T1000 (cell line): ENCODE data around the gene GIMAP7.
"Not testable (repeated sequence)": the region's sequence is repeated elsewhere in the genome, so short reads cannot be mapped to it uniquely, and the experiment has no call there.

ENCODE experiments used
- DNase-seq: peaks from one replicate; lab custom pipeline; 2025; ENCODE audit warnings: mixed read lengths; lab: John Stamatoyannopoulos, UW

Gene GIMAP7

DNA sequence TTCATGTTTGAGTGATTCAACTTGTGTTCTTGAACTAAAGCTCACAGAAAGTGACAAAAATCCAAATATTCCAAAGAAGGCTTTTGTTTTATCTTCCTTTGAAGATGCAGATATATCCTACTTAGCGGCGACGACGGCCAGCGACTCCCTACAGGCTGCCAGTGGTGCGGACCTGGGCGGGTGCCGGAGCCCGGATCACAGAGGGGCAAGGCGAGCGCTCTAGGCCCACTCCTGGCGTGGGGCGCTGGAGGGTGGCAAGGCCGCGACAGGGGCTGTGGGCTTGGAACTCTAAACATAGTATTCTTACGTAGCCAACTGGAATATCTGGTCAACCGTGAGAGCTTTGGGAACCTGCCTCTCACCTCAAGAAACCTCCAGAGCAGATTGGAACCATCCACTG lies 914 bp upstream of the GIMAP7 start:
- DNase-seq = no peak

DNA sequence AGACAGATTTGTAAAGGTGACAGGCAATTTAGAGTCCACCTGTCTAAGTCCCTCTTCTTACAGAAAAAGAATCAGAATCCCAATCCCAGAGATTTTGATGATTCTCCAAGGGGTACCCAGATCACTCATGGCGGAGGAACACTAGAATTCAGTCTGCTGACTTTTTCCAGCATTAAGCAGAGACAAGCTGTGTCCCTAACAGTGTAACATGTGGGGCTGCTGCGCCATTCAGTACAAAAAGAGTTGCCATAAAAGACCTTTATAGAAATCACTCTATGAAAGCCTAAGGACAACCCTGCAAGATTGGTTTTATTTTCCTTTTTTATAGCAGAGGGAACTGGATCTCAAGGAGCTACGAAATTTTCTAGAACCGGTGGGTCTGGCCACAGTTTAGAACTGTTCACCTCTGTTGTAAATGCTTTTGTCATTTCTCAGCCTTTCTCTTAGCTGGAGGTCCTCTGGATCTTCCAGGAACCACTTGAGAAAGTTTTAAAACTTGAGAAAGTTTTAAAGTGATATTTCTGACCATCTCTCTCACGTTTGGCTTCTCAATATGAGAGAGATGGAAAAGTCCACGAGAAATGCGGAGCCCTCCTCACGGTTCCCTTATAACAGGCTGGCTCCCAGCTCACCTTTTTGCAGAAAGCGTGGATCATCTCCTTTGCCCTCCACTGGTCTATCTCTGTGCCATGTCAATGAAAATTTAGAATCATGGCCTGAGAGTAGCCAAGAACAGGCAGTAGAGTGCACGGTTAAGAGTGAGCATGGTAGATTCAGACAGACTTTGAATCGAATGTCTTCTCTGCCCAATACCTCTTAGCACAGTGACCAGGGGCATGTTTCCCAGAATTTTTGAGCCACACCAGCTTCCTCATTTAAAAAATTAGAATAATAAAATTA lies 826 bp downstream of the GIMAP7 start:
- DNase-seq = no peak

DNA sequence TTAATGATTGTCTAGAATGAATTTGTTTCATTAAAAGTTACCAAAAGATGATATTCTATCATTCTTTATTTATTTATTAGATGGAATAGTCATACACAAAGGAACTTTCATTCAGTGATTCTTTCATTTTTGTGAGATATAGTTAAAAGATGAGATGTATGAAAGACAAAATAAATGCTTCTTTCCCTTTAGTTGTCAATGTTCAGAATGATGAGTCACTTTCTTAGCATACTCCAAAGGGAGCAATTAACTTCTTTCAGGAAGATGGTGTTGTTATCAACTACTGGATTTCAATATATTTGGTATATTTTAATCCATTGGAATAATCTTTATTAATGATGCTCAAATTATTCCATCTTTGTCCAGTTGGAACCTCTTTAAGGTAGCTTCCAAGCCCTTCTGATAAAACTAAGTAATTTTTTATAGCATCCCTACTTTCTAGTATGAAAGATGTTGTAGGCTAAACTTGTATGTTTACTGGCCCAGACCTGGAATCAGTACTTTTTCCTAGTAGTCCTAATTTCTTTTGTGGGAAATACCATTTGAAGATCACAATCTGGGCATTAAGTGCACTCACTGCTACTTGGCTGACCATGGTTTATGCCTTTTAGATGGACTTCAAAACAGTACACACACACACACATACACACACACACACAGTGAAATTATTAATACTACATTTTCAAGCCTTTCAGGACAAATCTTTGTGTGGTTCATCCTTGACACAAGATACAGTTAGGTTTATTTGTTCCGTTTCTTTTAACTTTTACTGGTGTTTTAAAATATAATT lies 2.5 kb downstream of the GIMAP7 start:
- DNase-seq = no peak

GRCh38 chr7:150519310-150519709 lies 4.6 kb downstream of the GIMAP7 start:
- no peak for DNase-seq

DNA sequence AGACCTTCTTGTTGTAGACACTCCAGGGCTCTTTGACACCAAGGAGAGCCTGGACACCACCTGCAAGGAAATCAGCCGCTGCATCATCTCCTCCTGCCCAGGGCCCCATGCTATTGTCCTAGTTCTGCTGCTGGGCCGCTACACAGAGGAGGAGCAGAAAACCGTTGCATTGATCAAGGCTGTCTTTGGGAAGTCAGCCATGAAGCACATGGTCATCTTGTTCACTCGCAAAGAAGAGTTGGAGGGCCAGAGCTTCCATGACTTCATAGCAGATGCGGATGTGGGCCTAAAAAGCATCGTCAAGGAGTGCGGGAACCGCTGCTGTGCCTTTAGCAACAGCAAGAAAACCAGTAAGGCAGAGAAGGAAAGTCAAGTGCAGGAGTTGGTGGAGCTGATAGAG lies 5.5 kb downstream of the GIMAP7 start:
- DNase-seq = no peak

DNA sequence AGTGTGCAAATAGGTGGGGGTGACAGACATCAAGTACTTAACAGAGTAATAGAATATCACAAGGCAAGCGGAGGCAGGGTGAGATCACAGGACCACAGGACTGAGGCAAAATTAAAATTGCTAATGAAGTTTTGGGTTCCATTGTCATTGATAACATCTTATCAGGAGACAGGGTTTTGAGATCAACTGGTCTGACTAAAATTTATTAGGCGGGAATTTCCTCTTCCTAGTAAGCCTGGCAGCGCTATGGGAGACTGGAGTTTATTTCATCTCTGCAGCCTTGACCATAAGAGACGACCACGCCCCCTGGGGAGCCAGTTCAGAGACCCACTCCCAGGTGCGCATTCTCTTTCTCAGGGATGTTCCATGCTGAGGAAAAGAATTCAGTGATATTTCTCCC lies 8.3 kb downstream of the GIMAP7 start:
- DNase-seq = not testable (repeated sequence)

- DNase-seq = no peak
These were observed 9.3 kb downstream of the GIMAP7 start for GRCh38 chr7:150524018-150524417.

GRCh38 chr7:150531704-150532103 lies 17.0 kb downstream of the GIMAP7 start:
- no peak for DNase-seq

DNA sequence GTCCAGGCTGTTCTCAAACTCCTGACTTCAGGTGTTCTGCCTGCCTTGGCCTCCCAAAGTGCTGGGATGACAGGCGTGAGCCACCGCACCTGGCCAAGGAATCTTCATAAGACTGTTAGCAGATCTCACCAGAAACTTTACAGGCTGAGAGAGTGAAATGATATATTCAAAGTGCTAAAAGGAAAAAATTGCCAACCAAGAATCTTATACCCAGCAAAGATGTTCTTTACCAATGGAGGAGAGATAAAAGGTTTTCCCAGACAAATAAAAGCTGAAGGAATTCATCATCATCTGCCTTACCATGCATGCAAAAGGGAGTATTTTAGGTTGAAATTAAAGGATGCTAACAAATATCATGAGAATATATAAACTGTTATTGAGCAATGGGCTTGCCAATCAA lies 23.6 kb downstream of the GIMAP7 start:
- no peak for DNase-seq

DNA sequence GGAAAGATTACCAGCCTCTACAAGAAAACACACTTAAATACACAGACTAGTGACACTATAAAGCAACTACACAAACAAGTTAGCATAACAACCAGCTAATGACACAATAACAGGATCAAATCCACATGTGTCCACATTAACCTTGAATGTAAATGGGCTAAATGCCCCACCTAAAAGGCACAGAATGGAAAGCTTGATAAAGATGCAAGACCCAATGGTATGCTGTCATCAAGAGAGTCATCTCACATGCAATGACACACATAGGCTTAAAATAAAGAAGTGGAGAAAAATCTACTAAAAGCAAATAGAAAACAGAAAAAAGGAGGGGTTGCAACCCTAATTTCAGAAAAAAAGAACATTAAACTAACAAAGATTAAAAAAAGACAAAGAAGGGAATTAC lies 38.5 kb downstream of the GIMAP7 start:
- DNase-seq = no peak

GRCh38 chr7:150556521-150557138 lies 42.0 kb downstream of the GIMAP7 start:
- no peak for DNase-seq

- no peak for DNase-seq
These were observed 45.8 kb downstream of the GIMAP7 start for GRCh38 chr7:150560486-150560885.

- DNase-seq = no peak
These were observed 48.2 kb downstream of the GIMAP7 start for GRCh38 chr7:150562919-150563318.

DNA sequence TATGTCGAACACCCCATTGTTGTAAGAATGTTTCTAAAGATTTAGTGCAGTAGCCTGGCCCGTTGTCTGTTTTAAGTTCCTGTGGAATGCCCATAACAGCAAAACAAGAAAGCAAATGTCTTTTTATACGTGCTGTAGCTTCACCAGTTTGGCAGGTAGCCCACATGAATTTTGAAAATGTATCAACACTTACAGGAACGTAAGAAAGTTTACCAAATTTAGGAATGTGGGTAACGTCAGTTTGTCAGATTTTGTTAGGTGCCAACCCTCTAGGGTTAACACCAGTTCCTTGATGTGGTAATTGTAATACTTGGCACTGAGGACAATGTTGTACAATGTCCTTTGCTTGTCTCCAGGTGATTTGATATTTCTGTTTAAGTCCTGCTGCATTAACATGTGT lies 49.3 kb downstream of the GIMAP7 start:
- no peak for DNase-seq

DNA sequence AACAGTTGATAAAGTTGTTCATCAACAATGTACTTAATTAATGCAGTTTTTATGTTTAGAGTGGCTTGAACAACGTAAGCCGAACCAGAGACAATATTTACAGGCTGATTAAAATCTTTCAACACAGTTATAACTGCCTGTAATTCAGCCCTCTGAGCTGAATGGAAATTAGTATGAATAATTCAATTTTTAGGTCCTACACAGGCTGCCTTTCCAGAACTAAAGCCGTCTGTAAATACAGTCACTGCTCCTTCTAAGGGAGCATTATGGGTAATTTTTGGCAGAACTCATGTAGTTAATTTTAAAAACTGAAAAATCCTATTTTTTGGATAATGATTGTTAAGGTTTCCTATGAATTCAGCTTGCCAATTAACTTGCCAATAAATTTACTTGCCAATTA lies 49.9 kb downstream of the GIMAP7 start:
- DNase-seq = no peak

DNA sequence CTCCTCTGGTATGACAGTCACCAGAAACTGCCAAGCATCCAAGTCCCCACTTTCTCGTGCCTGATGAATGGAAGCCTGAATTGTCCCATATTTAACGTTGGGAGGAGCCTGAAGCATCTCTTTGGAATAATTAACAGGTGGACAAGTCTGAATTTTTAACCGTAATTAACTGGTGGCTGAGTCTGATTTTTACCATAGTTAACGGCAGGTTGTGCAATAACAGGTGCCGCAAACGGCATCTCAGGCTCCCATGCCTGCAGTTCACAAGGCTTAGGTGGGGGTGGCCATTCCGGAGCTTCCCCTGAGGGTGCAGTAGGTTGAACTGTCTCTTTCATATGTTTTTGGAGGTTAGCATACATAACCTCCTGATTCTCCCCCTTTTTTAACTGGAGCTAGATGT lies 50.6 kb downstream of the GIMAP7 start:
- DNase-seq = no peak

- DNase-seq = no peak
These were observed 51.5 kb downstream of the GIMAP7 start for GRCh38 chr7:150566123-150566522.

DNA sequence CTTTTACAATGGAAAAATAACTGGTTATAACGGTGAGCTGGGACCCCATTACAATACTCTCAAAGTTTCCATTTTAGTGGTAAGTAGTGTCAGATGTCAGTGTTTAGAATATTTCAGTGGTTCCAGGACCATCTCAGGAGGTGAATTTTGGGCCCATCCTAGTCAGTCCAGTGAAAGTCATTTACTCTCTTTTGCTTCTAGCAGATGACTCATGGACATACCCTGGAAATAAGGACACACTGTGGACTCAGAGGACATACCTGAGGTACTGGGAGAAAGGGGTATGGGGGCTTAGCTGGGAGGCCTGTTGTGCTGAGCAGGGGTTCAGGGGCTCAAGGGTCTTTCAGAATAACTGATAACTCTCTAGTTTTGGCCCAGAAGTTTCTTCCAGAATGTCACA lies 51.9 kb downstream of the GIMAP7 start:
- no peak for DNase-seq

DNA sequence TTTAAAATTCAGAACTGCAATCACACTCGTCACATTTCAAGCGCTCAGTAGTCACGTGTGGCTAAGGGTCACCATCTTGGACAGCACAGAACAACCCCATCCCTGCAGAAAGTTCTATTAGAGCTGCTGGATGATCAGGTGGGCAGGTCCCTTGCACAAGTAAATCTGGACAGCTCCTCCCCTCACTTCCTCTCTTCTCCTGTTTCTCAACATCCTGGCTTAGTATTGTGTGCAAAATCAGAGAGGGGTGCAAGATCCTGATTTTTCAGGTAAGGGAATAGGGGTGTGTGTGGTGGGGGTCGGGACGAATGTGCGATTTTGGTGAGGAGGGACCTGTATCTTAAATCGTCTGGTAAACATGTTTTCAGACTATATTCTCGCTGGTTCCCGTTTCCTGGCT lies 52.5 kb downstream of the GIMAP7 start, which contains the start of gene GIMAP4:
Gene GIMAP4, plus strand, starts transcription at position 222 of the 400 bp plus-strand sequence. CDS start 2,512 bp downstream, outside the sequence.
- DNase-seq = no peak

GRCh38 chr7:150567871-150568301 lies 53.2 kb downstream of the GIMAP7 start:
- no peak for DNase-seq

DNA sequence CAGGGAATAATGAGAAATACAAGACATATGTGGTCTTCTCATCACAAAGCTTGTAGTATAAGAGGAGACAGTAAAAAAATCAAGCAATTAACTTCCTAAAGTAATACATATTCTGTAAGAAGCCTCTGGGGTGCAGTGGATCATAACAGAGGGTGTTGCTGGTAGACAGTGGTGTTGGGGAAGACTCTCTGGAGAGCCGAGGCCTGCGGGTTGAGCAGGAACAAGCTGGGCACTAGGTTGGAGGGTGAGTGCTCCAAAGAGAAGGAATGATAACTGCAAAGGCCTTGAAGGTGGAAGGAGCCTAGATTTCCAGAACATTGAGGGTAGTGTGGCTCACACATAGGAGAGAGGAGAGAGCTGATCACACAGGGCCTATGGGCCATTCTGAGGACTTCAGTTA lies 54.0 kb downstream of the GIMAP7 start:
- DNase-seq = no peak

DNA sequence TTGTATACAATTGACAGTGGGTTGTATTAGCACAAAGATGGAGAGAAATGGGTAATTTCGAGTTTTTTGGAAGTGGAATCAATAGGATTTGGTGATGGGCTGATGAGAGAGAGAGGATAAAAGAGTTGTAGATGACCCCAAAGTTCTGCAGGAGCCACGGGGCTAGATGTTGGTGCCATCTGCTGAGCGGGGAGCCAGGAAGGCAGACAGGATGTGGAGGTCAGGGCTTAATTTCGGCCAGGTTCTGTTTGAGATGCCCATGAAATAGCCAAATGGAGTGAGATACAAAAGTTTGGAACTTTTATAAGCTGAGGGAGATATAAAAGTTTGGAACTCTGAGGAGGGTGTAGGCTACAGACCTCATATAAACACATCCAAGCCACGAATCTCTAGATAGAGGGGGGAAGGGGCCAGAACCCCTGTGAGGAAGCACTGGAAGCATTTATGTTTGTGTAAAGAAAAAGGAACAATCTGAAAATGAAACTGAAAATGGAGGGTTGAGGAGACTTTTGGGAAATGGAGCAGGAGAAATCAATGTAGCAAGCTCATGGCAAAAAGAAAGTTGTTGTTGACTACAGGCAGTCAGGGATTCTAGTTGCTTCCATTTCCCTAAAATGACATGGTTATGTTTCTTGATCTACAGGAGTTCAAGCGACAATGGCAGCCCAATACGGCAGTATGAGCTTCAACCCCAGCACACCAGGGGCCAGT lies 54.7 kb downstream of the GIMAP7 start:
- no peak for DNase-seq
